NK-92 treated with Interleukin-12 subunit alpha and Interleukin-12 subunit beta, amount 100 ng/mL, for 24 hours (cell line): ENCODE results near the gene SUPT3H.
"Not testable (repeated sequence)": the region's sequence is repeated elsewhere in the genome, so short reads cannot be mapped to it uniquely, and the experiment has no call there.

Experiments
- DNase-seq: peaks from one replicate; lab custom pipeline; 2025; lab: John Stamatoyannopoulos, UW

SUPT3H gene

DNA sequence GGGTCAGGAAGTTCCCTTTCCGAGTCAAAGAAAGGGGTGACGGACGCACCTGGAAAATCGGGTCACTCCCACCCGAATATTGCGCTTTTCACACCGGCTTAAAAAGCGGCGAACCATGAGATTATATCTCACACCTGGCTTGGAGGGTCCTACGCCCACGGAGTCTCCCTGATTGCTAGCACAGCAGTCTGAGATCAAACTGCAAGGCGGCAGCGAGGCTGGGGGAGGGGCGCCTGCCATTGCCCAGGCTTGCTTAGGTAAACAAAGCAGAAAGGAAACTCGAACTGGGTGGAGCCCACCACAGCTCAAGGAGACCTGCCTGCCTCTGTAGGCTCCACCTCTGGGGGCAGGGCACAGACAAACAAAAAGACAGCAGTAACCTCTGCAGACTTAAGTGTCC is 315.1 kb downstream of the SUPT3H start:
- DNase-seq, result not testable (repeated sequence)

DNA sequence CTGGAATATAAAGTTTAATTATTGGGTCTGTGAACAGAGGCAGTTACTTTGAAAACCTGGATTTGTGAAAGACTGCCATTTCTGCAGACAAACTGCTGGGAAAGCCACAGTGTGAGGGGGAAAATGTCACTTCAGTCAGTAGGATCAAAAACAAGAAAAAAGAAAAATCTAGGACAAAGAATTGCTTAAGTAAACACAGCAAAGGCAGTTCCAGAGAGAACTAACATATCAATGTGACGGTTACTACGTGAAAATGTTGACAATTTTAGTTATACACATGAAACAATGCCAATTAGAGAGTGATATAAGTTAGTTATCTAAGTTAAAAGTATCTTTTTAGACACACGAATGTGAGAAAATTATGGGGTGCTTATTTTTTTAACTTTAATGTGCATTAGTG is 320.0 kb downstream of the SUPT3H start:
- no peak for DNase-seq

- no peak for DNase-seq
Measured at GRCh38 chr6:45054610-45055009, 323.1 kb downstream of the SUPT3H start.

GRCh38 chr6:45052325-45052724 is 325.4 kb downstream of the SUPT3H start:
- DNase-seq, result no peak

- DNase-seq, result no peak
Measured at GRCh38 chr6:45049188-45049843, 328.4 kb downstream of the SUPT3H start.

DNA sequence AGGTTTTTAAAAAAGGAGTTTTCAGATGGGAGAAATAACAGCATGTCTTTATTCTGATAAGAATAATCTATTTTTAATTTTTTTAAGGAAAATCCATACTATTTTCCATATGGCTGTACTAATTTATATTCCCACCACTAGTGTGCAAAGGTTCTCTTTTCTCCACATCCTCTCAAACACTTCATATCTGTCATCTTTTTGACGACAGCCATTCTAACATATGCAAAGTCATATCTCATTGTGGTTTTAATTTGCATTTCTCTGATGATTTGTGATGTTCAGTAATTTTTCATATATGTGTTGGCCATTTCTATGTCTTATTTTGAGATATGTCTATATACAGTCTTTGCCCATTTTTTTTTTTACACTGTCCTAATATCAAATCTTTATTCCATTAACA is 330.2 kb downstream of the SUPT3H start:
- no peak for DNase-seq

GRCh38 chr6:45045253-45045601 is 332.5 kb downstream of the SUPT3H start:
- no peak for DNase-seq

DNA sequence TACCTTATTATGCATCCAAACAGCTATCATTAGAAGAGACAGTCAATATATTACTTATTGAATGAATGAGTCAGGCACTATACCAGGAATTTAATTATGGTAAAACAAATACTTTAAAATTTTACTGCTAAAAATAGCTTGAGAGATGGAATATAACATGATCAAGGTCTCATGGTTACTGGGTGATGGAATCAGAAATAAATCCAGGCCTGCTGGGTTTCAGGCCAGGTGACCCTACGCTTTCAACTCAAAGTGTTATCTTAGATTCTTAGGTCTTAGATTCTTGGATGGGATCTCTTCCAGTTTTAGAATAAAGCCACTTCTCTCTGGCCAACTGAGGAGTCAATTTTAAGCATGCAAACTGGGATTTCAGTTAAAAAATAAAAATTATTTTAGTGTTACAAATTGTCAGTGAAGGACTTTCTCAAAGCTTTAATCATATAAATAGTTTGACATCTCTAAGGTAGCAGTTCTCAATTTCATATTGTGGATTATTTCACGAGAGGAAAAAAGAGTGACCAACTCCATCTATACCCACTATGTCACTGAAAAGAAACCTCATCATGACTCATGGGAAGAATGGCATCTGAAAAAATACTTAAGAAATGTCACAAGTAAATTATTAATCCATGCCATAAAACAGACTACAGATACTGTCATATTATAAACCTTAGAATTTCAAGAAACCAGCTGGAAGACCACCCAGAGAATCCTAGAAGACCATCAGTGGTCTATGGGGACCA is 333.1 kb downstream of the SUPT3H start:
- DNase-seq, result no peak

DNA sequence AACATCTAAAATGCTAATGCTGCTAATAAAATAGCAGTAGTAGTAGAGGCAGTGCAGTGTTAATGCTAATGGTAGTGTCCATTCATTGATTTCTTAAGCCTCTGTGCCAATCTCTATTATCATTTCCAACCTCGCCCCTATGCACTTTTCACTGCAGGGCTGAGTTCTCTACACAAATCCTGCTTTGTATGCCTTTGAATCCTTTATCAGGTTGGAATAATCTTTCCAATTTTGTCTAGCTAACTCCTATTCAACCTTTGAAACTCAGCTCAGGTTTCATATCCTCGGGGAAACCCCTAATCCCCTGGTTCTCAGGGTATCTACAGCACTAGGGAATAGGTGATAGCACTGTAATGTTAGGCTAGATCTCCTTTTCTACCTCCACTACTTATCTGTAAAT is 333.6 kb downstream of the SUPT3H start:
- DNase-seq, result no peak

DNA sequence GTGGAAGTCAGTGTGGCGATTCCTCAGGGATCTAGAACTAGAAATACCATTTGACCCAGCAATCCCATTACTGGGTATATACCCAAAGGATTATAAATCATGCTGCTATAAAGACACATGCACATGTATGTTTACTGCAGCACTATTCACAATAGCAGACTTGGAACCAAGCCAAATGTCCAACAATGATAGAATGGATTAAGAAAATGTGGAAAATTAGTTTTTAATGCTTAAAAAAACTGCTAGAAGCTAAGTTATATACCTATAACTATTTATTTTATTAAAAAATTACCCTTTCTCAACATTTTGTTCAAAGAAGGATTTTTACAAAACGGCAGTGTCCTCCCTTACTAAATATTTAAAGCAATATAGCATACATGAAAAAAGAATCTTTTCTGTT is 335.1 kb downstream of the SUPT3H start:
- DNase-seq, result not testable (repeated sequence)

DNA sequence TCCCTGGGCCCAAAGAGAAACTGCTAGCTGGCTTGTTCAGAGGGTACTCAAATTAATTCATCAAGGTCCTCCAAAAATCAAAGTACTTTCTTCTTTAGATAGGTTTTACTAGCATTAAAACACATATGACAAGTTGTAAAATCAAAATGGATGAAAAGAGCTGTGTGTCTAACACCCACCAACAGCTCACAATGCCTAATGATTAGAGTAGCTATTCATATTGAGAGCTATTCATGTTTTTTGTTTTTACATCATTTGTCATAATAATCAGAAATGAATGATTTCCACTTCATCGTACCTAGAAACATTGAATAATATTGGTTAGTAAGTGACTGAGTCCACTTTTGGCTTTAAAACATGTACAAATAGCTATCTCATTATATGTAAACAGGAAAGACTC is 339.5 kb downstream of the SUPT3H start:
- DNase-seq, result no peak

- no peak for DNase-seq
Measured at GRCh38 chr6:45036103-45036502, 341.6 kb downstream of the SUPT3H start.

GRCh38 chr6:45032426-45032825 is 345.3 kb downstream of the SUPT3H start:
- no peak for DNase-seq

DNA sequence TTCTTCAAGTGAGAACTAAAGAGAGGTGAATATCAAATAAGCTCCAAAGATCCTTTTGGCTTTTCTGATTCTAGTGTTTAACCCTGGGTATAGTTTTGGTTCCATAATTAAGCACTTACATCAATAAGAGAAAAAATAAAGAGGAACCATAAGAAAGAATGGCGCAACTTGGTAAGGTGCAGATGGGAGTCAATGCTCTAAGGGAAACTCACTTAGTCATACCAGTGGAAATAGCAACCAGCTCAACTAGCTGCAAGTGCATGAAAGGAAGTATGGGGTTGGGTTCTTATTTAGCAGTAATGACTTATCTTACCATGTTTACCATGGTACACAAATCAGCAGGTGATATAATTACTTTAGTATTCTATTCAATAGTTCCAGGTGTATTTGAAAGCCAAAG is 346.1 kb downstream of the SUPT3H start:
- DNase-seq, result no peak

DNA sequence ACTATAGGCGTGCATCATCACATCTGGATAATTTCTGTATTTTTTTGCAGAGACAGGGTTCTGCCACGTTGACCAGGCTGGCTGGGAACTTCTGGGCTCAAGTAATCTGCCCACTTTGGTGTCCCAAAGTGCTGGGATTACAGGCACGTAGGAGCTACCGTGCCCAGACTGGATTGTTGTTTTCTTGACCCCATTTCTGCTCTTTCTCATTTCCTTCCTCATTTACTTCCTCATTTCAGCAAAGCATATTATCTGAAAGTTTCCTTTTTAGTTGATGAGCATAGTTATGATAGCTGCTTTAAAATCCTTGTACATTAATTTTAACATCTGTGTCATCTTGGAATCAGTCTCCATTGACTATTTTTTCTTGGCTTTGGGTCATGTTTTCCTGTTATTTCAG is 350.6 kb downstream of the SUPT3H start:
- DNase-seq, result no peak

GRCh38 chr6:45026003-45026516 is 351.7 kb downstream of the SUPT3H start:
- no peak for DNase-seq

GRCh38 chr6:45024610-45025009 is 353.1 kb downstream of the SUPT3H start:
- no peak for DNase-seq

- DNase-seq, result no peak
Measured at GRCh38 chr6:45021676-45022075, 356.1 kb downstream of the SUPT3H start.

DNA sequence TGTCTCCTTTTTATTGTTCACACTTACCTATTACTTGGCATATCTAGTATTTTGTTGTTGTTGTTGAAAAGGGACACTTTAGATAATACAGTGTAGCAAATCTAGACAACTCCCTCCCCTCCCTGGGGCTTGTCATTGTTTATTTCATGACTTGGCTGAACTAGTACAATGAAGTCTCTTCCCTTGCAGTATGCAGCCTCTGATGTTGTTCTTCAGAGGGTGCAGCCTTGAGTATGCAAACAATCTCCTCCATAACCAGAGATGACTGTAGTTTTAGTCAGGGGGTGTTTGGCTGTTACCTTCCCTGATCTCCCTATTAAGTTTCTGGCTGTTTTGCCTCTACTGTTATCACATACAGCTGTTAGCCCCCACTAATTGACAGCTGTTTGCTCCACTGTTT is 365.0 kb downstream of the SUPT3H start:
- no peak for DNase-seq

DNA sequence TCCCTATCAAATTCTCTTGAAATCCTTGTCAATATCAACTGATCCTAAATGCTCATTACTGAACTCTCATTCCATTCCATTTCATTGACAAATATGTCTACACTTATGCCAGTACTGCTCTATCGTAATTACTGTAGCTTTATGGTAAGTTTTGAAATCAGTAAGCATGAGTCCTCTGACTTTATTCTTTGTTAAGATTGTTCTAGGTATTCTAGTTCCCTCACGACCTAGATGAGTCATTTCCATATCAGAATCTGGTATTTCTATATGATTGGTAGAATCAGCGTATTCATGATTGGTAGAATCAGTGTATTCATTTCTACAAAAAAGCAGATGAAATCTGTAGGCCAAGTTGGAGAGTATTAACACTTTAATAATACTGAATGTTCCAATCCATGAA is 368.2 kb downstream of the SUPT3H start:
- DNase-seq, result no peak

- DNase-seq, result no peak
Measured at GRCh38 chr6:45006893-45007292, 370.8 kb downstream of the SUPT3H start.

- no peak for DNase-seq
Measured at GRCh38 chr6:45003961-45004360, 373.8 kb downstream of the SUPT3H start.

- DNase-seq, result no peak
Measured at GRCh38 chr6:45003387-45003786, 374.3 kb downstream of the SUPT3H start.
